Lower leg skin (tissue), 3 donors: Measurements from ENCODE around the gene FGFR2.

ENCODE experiments used
- CTCF ChIP-seq, 3 donors: fragments of 450-650 bp; IDR thresholded peaks; one replicate each; pipeline ENCODE4 v1.5.1; 2016; ENCODE audit warnings: antibody characterized with exemption in 3 of 3, mild to moderate bottlenecking in 3 of 3, moderate library complexity in 2 of 3
- POLR2A ChIP-seq, 2 donors: fragments of 450-650 bp; IDR thresholded peaks; one replicate each; pipeline ENCODE4 v1.6.1; 2016 to 2017; ENCODE audit warnings: antibody characterized with exemption in 2 of 2, mild to moderate bottlenecking in 1 of 2, moderate library complexity in 1 of 2

- no peak for TF ChIP-seq CTCF (IDR thresholded peaks at IDR 0.05)
- no peak for TF ChIP-seq POLR2A (IDR thresholded peaks at IDR 0.05)
Measured at GRCh38 chr10:121510201-121510771, 88.0 kb downstream of the FGFR2 start.
